ENCODE measurements around the gene PIM1.

Gene PIM1

DNA sequence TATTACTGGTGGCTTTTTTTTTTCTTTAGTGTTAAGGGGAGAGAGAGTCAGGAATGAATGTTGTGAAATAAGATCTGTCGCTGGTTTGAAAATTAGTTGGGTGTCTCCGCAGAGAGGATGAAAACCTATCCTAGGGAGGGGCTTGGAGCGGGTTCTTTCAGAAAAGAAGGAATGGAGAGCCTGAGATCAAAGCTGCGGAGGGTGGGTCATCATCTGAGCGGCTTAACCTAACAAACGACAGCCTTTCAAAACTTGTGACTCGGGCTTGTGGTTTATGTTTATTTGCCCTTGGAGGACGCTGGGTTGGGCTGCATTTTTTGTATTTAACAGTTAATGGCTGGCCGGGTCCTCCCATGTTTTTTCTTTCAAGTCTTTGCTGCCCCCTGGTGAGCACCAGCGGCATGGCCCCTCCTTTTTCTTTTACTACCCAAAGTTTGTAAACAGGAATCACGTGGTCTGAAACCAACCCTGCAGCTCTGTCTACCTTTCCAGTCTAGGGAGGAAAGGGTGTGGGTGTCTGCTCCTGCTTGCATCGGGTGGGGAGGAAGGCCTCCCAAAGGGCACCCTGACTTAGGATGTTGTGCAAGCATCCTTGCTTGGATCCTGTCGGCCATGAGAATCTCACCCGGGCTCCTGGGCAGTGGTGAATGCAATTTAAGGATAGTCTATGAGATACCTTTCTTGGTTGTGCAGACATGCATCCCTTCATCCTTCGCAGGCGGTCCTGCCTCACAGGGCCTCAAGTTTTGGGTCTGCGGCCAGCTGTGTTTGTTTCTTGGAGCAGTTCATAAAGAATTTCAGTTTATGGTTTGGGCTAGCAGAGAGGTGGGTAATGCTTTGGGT lies 2.2 kb downstream of the PIM1 start:
- peaks cover 28 to 29% of the 10 kb centered on the region in 2 donors for H3K4me1 ChIP-seq (ENCODE audit: control insufficient read depth in 2 of 2, insufficient read depth in 2 of 2, low read length in 2 of 2)
- H3K36me3 ChIP-seq (ENCODE audit: control insufficient read depth in 2 of 2, insufficient read depth in 2 of 2, low read length in 2 of 2) = peaks cover 24 to 28% of the 10 kb centered on the region in 2 donors
- peak overlapping the region; percentile 91 to 95 for H3K27ac ChIP-seq (ENCODE audit: low read depth in 2 of 2, low read length in 2 of 2)
- no peaks in the 10 kb centered on the region for H3K9me3 ChIP-seq (ENCODE audit: control insufficient read depth in 2 of 2, low read length in 2 of 2)
- no peaks in the 10 kb centered on the region for H3K27me3 ChIP-seq (ENCODE audit: control insufficient read depth in 2 of 2, insufficient read depth in 2 of 2, low read length in 2 of 2)
- H3K9ac ChIP-seq (ENCODE audit: low read depth in 1 of 2, low read length in 2 of 2) = peak overlapping the region; percentile 92 to 94
- peak overlapping the region; percentile 87 to 92 for H3K4me3 ChIP-seq (ENCODE audit: low read length in 2 of 2)

DNA sequence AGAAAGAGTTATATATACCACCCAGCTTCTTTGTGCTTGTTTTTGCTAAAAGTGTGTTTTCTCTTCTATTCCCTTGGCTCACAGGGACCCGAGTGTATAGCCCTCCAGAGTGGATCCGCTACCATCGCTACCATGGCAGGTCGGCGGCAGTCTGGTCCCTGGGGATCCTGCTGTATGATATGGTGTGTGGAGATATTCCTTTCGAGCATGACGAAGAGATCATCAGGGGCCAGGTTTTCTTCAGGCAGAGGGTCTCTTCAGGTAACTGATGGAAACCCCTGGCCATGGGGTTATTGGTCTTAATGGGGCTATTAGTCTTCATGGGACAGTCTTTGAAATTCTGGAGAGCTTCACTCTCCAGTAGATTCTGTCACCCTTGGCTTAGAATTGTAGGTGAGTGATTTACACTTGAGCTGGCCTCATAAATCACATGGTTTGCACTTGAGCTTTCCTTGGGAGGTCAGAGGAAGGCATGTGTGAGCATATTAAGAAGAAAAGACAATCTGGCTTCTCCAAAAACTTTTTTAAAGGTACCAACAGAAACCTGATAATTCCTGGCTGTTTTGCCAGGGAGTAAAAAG lies 3.0 kb downstream of the PIM1 start:
- Histone ChIP-seq H3K9ac (ENCODE audit: low read depth in 1 of 2, low read length in 2 of 2) (peak overlapping the region; percentile 36 to 38), H3K27ac (ENCODE audit: low read depth in 2 of 2, low read length in 2 of 2) (peak overlapping the region; percentile 17 to 20), H3K27me3 (ENCODE audit: control insufficient read depth in 2 of 2, insufficient read depth in 2 of 2, low read length in 2 of 2) (no peaks in the 10 kb centered on the region), H3K4me3 (ENCODE audit: low read length in 2 of 2) (peak overlapping the region; percentile 87 to 92), H3K36me3 (ENCODE audit: control insufficient read depth in 2 of 2, insufficient read depth in 2 of 2, low read length in 2 of 2) (peaks cover 24 to 28% of the 10 kb centered on the region in 2 donors), H3K9me3 (ENCODE audit: control insufficient read depth in 2 of 2, low read length in 2 of 2) (no peaks in the 10 kb centered on the region), H3K4me1 (ENCODE audit: control insufficient read depth in 2 of 2, insufficient read depth in 2 of 2, low read length in 2 of 2) (peaks cover 28 to 31% of the 10 kb centered on the region in 2 donors)

DNA sequence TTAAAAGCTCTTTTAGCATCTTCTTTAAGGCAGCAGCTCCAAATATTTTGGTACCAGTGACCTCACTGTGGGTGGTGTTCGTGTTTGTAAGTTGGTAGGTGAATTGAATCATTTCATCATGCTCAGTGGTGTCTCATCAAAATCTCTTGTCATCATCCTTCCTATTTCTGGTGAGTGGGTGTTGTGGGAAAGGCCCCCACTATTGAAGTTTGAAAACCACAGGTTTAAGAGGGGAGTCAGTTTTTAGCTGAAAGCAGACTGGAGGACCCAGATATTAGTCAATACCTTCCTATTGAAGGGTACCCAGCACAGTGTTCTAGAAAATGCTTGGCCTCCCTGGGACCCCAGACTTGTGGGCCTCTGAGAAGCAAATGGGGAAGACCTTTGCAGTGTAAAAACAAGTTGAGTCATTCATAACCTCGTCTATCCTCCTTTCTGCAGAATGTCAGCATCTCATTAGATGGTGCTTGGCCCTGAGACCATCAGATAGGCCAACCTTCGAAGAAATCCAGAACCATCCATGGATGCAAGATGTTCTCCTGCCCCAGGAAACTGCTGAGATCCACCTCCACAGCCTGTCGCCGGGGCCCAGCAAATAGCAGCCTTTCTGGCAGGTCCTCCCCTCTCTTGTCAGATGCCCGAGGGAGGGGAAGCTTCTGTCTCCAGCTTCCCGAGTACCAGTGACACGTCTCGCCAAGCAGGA lies 3.7 kb downstream of the PIM1 start:
- peak overlapping the region in 1 of 2 donors; percentile 17 for H3K27ac ChIP-seq (ENCODE audit: low read depth in 2 of 2, low read length in 2 of 2)
- H3K4me3 ChIP-seq (ENCODE audit: low read length in 2 of 2) = peak overlapping the region in 1 of 2 donors; percentile 29
- H3K9me3 ChIP-seq (ENCODE audit: control insufficient read depth in 2 of 2, low read length in 2 of 2) = no peaks in the 10 kb centered on the region
- H3K9ac ChIP-seq (ENCODE audit: low read depth in 1 of 2, low read length in 2 of 2) = peak overlapping the region in 1 of 2 donors; percentile 54
- peaks cover 24 to 28% of the 10 kb centered on the region in 2 donors for H3K36me3 ChIP-seq (ENCODE audit: control insufficient read depth in 2 of 2, insufficient read depth in 2 of 2, low read length in 2 of 2)
- no peaks in the 10 kb centered on the region for H3K27me3 ChIP-seq (ENCODE audit: control insufficient read depth in 2 of 2, insufficient read depth in 2 of 2, low read length in 2 of 2)
- peaks cover 28 to 30% of the 10 kb centered on the region in 2 donors for H3K4me1 ChIP-seq (ENCODE audit: control insufficient read depth in 2 of 2, insufficient read depth in 2 of 2, low read length in 2 of 2)

DNA sequence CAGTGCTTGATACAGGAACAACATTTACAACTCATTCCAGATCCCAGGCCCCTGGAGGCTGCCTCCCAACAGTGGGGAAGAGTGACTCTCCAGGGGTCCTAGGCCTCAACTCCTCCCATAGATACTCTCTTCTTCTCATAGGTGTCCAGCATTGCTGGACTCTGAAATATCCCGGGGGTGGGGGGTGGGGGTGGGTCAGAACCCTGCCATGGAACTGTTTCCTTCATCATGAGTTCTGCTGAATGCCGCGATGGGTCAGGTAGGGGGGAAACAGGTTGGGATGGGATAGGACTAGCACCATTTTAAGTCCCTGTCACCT lies 4.2 kb downstream of the PIM1 start:
- H3K36me3 ChIP-seq (ENCODE audit: control insufficient read depth in 2 of 2, insufficient read depth in 2 of 2, low read length in 2 of 2) = peaks cover 24 to 28% of the 10 kb centered on the region in 2 donors
- no peaks in the 10 kb centered on the region for H3K9me3 ChIP-seq (ENCODE audit: control insufficient read depth in 2 of 2, low read length in 2 of 2)
- peak overlapping the region in 1 of 2 donors; percentile 29 for H3K4me3 ChIP-seq (ENCODE audit: low read length in 2 of 2)
- peak overlapping the region in 1 of 2 donors; percentile 43 for H3K27ac ChIP-seq (ENCODE audit: low read depth in 2 of 2, low read length in 2 of 2)
- no peak overlapping the region for H3K9ac ChIP-seq (ENCODE audit: low read depth in 1 of 2, low read length in 2 of 2)
- no peaks in the 10 kb centered on the region for H3K27me3 ChIP-seq (ENCODE audit: control insufficient read depth in 2 of 2, insufficient read depth in 2 of 2, low read length in 2 of 2)
- peaks cover 24 to 25% of the 10 kb centered on the region in 2 donors for H3K4me1 ChIP-seq (ENCODE audit: control insufficient read depth in 2 of 2, insufficient read depth in 2 of 2, low read length in 2 of 2)

DNA sequence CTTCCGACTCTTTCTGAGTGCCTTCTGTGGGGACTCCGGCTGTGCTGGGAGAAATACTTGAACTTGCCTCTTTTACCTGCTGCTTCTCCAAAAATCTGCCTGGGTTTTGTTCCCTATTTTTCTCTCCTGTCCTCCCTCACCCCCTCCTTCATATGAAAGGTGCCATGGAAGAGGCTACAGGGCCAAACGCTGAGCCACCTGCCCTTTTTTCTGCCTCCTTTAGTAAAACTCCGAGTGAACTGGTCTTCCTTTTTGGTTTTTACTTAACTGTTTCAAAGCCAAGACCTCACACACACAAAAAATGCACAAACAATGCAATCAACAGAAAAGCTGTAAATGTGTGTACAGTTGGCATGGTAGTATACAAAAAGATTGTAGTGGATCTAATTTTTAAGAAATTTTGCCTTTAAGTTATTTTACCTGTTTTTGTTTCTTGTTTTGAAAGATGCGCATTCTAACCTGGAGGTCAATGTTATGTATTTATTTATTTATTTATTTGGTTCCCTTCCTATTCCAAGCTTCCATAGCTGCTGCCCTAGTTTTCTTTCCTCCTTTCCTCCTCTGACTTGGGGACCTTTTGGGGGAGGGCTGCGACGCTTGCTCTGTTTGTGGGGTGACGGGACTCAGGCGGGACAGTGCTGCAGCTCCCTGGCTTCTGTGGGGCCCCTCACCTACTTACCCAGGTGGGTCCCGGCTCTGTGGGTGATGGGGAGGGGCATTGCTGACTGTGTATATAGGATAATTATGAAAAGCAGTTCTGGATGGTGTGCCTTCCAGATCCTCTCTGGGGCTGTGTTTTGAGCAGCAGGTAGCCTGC lies 4.8 kb downstream of the PIM1 start:
- no peak overlapping the region for H3K4me3 ChIP-seq (ENCODE audit: low read length in 2 of 2)
- peaks cover 23% of the 10 kb centered on the region in 2 donors for H3K4me1 ChIP-seq (ENCODE audit: control insufficient read depth in 2 of 2, insufficient read depth in 2 of 2, low read length in 2 of 2)
- H3K9ac ChIP-seq (ENCODE audit: low read depth in 1 of 2, low read length in 2 of 2) = peak overlapping the region in 1 of 2 donors; percentile 8
- peak overlapping the region in 1 of 2 donors; percentile 43 for H3K27ac ChIP-seq (ENCODE audit: low read depth in 2 of 2, low read length in 2 of 2)
- H3K36me3 ChIP-seq (ENCODE audit: control insufficient read depth in 2 of 2, insufficient read depth in 2 of 2, low read length in 2 of 2) = peaks cover 24 to 28% of the 10 kb centered on the region in 2 donors
- no peaks in the 10 kb centered on the region for H3K9me3 ChIP-seq (ENCODE audit: control insufficient read depth in 2 of 2, low read length in 2 of 2)
- H3K27me3 ChIP-seq (ENCODE audit: control insufficient read depth in 2 of 2, insufficient read depth in 2 of 2, low read length in 2 of 2) = no peaks in the 10 kb centered on the region

DNA sequence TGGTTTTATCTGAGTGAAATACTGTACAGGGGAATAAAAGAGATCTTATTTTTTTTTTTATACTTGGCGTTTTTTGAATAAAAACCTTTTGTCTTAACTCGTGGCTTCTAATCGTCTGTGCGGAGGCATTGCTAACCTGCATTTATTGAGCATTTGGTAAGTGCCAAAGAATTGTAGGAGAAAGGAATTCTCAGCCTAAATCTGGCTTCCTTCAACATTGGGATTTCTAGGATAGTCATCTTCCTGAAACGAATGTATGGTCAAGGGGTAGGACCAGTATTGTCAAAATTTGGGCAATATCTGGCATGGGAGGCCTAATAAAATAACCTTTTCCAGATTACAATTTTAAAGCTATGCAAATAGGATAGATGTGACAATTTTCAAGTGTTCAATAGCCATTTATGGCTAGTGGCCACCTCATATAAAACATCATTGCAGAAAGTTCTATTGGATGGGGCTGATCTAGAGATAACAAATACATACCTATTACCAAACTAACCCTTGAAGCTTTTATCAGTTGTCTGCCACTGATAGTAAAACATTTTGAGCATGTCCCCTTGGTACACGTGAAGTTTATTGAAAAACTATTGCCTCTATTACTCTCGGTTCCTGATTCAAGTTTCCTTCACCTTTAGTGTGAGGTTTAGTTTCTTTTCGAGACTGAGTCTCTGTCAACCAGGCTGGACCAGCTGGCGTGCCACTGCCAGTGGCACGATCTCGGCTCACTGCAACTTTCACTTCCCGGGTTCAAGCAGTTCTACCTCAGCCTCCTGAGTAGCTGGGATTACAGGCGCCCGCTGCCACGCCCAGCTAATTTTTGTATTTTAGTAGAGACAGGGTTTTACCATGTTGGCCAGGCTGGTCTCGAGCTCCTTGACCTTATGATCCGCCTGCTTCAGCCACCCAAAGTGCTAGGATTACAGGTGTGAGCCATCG lies 5.6 kb downstream of the PIM1 start:
- peaks cover 24 to 28% of the 10 kb centered on the region in 2 donors for H3K36me3 ChIP-seq (ENCODE audit: control insufficient read depth in 2 of 2, insufficient read depth in 2 of 2, low read length in 2 of 2)
- no peak overlapping the region for H3K9ac ChIP-seq (ENCODE audit: low read depth in 1 of 2, low read length in 2 of 2)
- H3K27ac ChIP-seq (ENCODE audit: low read depth in 2 of 2, low read length in 2 of 2) = no peak overlapping the region
- H3K27me3 ChIP-seq (ENCODE audit: control insufficient read depth in 2 of 2, insufficient read depth in 2 of 2, low read length in 2 of 2) = no peaks in the 10 kb centered on the region
- H3K9me3 ChIP-seq (ENCODE audit: control insufficient read depth in 2 of 2, low read length in 2 of 2) = no peaks in the 10 kb centered on the region
- peaks cover 23% of the 10 kb centered on the region in 2 donors for H3K4me1 ChIP-seq (ENCODE audit: control insufficient read depth in 2 of 2, insufficient read depth in 2 of 2, low read length in 2 of 2)
- no peak overlapping the region for H3K4me3 ChIP-seq (ENCODE audit: low read length in 2 of 2)

DNA sequence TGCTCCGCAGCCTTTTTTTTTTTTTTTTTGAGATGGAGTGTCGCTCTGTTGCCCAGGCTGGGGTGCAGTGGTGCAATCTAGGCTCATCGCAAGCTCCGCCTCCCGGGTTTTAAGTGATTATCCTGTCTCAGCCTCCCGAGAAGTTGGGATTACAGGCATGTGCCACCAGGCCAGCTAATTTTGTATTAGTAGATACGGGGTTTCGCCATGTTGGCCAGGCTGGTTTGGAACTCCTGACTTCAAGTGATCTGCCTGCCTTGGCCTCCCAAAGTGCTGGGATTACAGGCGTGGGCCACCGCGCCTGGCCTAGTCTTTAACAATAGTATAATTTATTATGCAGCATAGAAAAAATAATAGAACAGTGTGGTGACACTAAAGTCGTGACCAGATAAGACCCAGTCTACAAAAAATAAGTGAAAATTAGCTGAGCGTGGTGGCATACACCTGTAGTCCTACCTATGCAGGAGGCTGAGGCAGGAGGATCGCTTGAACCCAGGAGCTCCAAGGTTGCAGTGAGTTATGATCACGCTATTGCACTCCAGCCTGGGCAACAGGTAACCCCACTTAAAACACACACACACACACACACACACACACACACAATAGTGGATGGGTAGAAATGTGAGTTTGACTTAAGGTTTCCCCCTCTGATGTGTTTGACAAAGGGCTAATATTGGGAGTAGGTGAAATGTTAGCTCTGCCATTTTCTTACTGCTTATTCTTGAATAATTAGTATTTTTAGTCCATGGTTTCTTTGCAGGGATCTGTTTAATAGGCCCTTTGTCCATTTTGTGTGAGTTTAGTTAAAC lies 6.5 kb downstream of the PIM1 start:
- no peaks in the 10 kb centered on the region for H3K9me3 ChIP-seq (ENCODE audit: control insufficient read depth in 2 of 2, low read length in 2 of 2)
- H3K4me1 ChIP-seq (ENCODE audit: control insufficient read depth in 2 of 2, insufficient read depth in 2 of 2, low read length in 2 of 2) = peaks cover 16 to 23% of the 10 kb centered on the region in 2 donors
- no peak overlapping the region for H3K27ac ChIP-seq (ENCODE audit: low read depth in 2 of 2, low read length in 2 of 2)
- no peak overlapping the region for H3K9ac ChIP-seq (ENCODE audit: low read depth in 1 of 2, low read length in 2 of 2)
- H3K36me3 ChIP-seq (ENCODE audit: control insufficient read depth in 2 of 2, insufficient read depth in 2 of 2, low read length in 2 of 2) = peaks cover 24 to 28% of the 10 kb centered on the region in 2 donors
- no peaks in the 10 kb centered on the region for H3K27me3 ChIP-seq (ENCODE audit: control insufficient read depth in 2 of 2, insufficient read depth in 2 of 2, low read length in 2 of 2)
- no peak overlapping the region for H3K4me3 ChIP-seq (ENCODE audit: low read length in 2 of 2)

DNA sequence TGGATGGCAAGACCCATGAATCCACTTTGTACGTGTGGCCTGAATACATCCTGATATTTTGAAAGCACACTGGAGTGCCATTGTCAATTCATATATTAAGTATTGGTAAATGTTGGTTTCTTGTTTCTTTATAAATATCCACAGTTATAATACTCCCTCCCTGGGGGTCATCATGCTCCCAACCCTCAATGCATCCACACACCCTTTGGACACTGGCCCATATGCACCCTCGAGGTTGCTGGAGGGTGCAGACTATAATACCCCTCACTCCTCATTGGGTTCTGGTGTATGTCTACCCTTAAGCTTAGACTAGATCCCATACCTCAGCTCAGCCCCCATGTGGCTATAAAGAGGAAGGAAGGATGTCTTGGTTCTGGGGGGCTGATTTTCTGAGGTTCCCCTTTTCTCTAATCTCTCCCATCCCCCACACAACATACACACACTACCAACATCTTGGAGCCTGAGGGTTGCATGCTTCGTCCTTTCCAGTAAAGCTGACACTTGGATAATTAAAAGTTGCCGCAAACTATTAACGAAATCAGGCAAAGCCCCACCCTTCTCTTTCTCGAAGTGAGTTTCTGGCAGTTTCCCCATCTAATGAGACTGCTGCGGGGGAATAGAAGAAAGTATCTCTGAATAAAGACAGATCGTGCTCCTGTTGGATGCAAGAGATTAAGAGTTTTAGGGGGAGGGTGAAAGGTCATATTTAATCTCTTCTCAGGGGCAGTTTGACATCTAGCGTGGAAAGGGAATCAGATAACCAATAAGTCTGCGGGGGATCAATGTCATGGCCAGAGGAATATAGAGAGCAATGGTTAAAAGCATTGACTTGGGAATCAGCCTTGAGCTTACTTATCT lies 7.4 kb downstream of the PIM1 start:
- Histone ChIP-seq H3K27me3 (ENCODE audit: control insufficient read depth in 2 of 2, insufficient read depth in 2 of 2, low read length in 2 of 2) (no peaks in the 10 kb centered on the region), H3K4me1 (ENCODE audit: control insufficient read depth in 2 of 2, insufficient read depth in 2 of 2, low read length in 2 of 2) (peaks cover 10 to 22% of the 10 kb centered on the region in 2 donors)

More for the DNA sequence above, 7.4 kb downstream of the PIM1 start:
- H3K9ac ChIP-seq (ENCODE audit: low read depth in 1 of 2, low read length in 2 of 2) = no peak overlapping the region
- no peak overlapping the region for H3K27ac ChIP-seq (ENCODE audit: low read depth in 2 of 2, low read length in 2 of 2)
- H3K36me3 ChIP-seq (ENCODE audit: control insufficient read depth in 2 of 2, insufficient read depth in 2 of 2, low read length in 2 of 2) = peaks cover 24 to 28% of the 10 kb centered on the region in 2 donors
- H3K4me3 ChIP-seq (ENCODE audit: low read length in 2 of 2) = no peak overlapping the region
- H3K9me3 ChIP-seq (ENCODE audit: control insufficient read depth in 2 of 2, low read length in 2 of 2) = no peaks in the 10 kb centered on the region

Data from mucosa of rectum (tissue), 2 donors.